Cardiac muscle cell (in vitro differentiated cells and primary cell): ENCODE data around the gene ITGA11. TPM values are rescaled to one million over a fixed set of nuclear protein-coding genes. Genes with fewer than 3 reads are reported as not detected.
A peak's percentile ranks its signal among the peaks of the same experiment; 100 is the strongest.

Source experiments
- DNase-seq, 2 donors: peaks; one replicate each; pipeline versions ENCODE4 v3.0.0 to v3.0.0-alpha.2; 2010 to 2017; ENCODE audit warnings: low read depth in 1 of 2, low spot score in 1 of 2
- H3K27ac ChIP-seq: fragments of 200-600 bp; sonication (generic); 2 replicates; pipeline ENCODE4 v1.5.1; 2016
- H3K27me3 ChIP-seq: fragments of 200-600 bp; sonication (generic); 2 replicates; pipeline ENCODE4 v1.6.0; 2016; ENCODE audit warnings: control low read depth
- H3K36me3 ChIP-seq: fragments of 200-600 bp; sonication (generic); 2 replicates; pipeline ENCODE4 v1.5.1; 2016; ENCODE audit warnings: control low read depth
- H3K4me1 ChIP-seq: fragments of 200-600 bp; sonication (generic); 2 replicates; pipeline ENCODE4 v1.8.1; 2017; ENCODE audit warnings: low read depth, mild to moderate bottlenecking, mixed run types
- H3K4me3 ChIP-seq: fragments of 200-600 bp; sonication (generic); 2 replicates; pipeline ENCODE4 v1.5.1; 2016; ENCODE audit warnings: mild to moderate bottlenecking
- H3K9me3 ChIP-seq: fragments of 200-600 bp; sonication (generic); 2 replicates; pipeline ENCODE4 v1.5.1; 2017; ENCODE audit warnings: low read depth, mild to moderate bottlenecking, control low read depth
- CTCF ChIP-seq: IDR thresholded peaks from 2 replicates; pipeline ENCODE4 v1.5.1; 2012; ENCODE audit warnings: low read depth, mild to moderate bottlenecking, low read length
- polyA plus RNA-seq: library from polyadenylated mRNA; unstranded; fragments of >200 nt; fragmentation: Nextera tagmentation; extraction: Ambion mirVana; gene quantifications from 2 replicates; pipeline ENCODE4 v1.2.1, GENCODE V29; 2016
- total RNA-seq: library from RNA; depleted of rRNA; stranded (reverse); fragments of >200 nt; gene quantifications from 2 replicates; pipeline ENCODE4 v1.2.3, GENCODE V29; 2016

Gene ITGA11
- total and polyA plus RNA-seq, 2 experiments from 2014 or later, result 0.12 to 1.2 TPM

DNA sequence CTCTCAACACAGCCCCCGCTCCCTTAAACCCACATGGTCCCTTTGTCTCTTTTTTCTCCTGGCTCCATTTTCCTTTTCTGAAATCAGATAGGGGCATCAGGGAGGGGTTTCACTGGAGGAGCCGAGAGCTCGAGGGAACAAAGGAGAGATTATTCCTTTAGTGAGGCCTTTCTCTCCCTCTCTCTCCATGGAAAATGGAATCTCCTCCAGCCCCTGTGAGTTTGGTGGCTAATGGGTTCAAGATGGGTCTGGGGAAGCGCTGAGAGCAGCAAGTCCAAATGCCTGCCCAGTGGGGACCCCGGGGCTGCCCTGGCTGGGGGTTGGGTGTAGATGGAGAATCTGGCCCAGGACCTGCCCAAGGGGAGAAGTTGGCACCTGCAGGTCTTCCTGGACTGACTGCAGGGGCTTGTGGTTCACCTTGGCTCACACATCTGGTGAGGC, 56.8 kb downstream of the ITGA11 start:
- no peak overlapping the region for H3K27ac ChIP-seq
- no peaks in the 10 kb centered on the region for H3K4me1 ChIP-seq
- no peak overlapping the region for H3K4me3 ChIP-seq
- H3K36me3 ChIP-seq, result no peaks in the 10 kb centered on the region
- DNase-seq, result no peak
- no peak for TF ChIP-seq CTCF
- no peaks in the 10 kb centered on the region for H3K9me3 ChIP-seq
- H3K27me3 ChIP-seq, result no peaks in the 10 kb centered on the region

DNA sequence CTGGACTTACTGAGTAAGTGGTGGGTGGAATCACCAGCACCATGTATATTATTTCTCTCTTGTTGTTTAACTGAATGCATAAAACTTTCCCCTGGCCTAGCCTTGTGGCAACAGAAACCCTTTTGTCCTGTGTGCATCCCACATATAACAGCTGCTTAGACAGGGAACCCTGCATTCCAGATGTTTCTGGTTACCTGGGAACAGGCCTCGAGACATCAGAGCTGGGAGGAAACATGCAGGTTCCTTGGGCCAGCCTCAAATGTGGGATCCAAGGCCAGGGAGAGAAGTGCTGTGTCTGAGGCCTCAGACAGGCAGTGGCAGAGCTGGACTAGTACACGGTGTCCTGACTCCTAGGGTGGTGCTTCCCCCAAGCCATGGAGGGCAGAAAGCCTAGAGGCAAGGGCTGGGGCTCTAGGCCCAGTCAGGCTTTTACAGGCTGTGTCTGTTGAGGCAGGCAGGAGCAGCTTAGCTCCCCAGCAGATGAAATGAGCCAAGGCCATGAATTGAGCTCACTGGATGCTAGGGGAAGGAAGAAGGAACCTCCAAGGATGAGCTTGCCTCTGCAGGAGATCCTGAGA, 57.7 kb downstream of the ITGA11 start:
- no peak for TF ChIP-seq CTCF
- Histone ChIP-seq H3K27ac (no peak overlapping the region), H3K4me1 (no peaks in the 10 kb centered on the region), H3K27me3 (no peaks in the 10 kb centered on the region), H3K4me3 (no peak overlapping the region), H3K9me3 (no peaks in the 10 kb centered on the region), H3K36me3 (no peaks in the 10 kb centered on the region)
- DNase-seq, result no peak

GRCh38 chr15:68373028-68373427, 58.9 kb downstream of the ITGA11 start:
- Histone ChIP-seq H3K9me3 (no peaks in the 10 kb centered on the region), H3K36me3 (no peaks in the 10 kb centered on the region), H3K27ac (no peak overlapping the region), H3K4me1 (no peaks in the 10 kb centered on the region), H3K4me3 (no peak overlapping the region), H3K27me3 (no peaks in the 10 kb centered on the region)
- TF ChIP-seq CTCF, result no peak
- DNase-seq, result no peak

DNA sequence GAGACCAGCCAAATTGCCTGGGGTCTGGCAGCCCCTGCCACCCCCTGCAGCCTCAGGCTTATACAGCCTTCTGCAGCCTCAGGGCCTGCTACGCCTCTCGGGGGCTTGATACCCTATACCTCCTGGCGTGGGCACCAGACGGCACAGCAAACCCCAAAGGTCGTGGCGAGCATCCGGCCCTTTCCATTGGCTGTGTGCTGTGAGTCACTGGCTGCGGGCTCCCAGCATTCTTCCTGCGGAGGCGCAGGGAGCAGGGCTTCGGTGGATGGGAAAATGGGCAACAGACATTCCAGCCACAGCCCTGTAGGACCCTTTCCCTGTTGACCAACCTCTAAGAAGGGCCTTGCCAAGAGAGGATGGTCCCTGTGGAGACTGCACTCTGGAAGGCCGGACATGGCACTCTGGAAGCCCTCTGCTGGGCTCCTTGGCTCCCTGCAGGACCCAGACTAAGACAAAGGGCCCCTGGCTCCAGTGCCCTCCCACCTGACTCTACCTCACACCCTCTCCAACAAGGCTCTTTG, 59.6 kb downstream of the ITGA11 start:
- Histone ChIP-seq H3K9me3 (no peaks in the 10 kb centered on the region), H3K36me3 (no peaks in the 10 kb centered on the region), H3K27ac (no peak overlapping the region), H3K27me3 (no peaks in the 10 kb centered on the region), H3K4me3 (no peak overlapping the region), H3K4me1 (no peaks in the 10 kb centered on the region)
- peak; percentile 61 for TF ChIP-seq CTCF
- DNase-seq, result peak; percentile 35 to 58

DNA sequence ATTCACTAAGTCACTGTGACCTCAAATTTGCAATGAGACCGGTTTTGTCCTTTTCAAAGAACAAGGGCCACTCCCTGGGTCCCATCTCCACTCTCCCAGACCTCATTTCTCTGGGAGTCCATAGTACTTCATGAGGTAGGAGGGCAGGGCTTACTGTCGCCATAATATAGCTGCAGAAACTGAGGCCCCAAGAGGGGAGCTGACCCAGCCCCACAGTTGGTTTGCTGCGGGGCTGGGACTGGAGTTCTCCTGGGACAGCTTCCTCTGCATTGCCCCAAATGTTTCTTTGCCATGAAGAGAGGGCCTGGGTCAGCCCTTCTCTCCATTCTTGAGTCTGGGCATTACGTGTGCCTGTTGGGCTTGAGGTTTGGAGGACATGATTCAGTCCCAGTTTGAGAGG, 60.1 kb downstream of the ITGA11 start:
- Histone ChIP-seq H3K27me3 (no peaks in the 10 kb centered on the region), H3K4me3 (no peak overlapping the region), H3K4me1 (no peaks in the 10 kb centered on the region), H3K9me3 (no peaks in the 10 kb centered on the region), H3K27ac (no peak overlapping the region), H3K36me3 (no peaks in the 10 kb centered on the region)
- DNase-seq, result no peak
- no peak for TF ChIP-seq CTCF
